Nephron (organoid): ENCODE results near the gene TOP3A.
A peak's percentile ranks its signal among the peaks of the same experiment; 100 is the strongest.
"Not testable (repeated sequence)": the region's sequence is repeated elsewhere in the genome, so short reads cannot be mapped to it uniquely, and the experiment has no call there.

ENCODE experiments used
- H3K27ac Mint-ChIP-seq, 3 experiments: 2 replicates each; pipeline ENCODE4 v1.8.0; 2020; ENCODE audit warnings: mixed read lengths in 3 of 3, mild to moderate bottlenecking in 2 of 3, moderate library complexity in 1 of 3
- H3K27me3 Mint-ChIP-seq: 2 replicates; pipeline ENCODE4 v1.8.0; 2021; ENCODE audit warnings: low read depth, mild to moderate bottlenecking, moderate library complexity, mixed read lengths
- H3K36me3 Mint-ChIP-seq: 2 replicates; pipeline ENCODE4 v1.8.0; 2020; ENCODE audit warnings: low read depth, mixed read lengths
- H3K4me1 Mint-ChIP-seq: 2 replicates; pipeline ENCODE4 v1.8.0; 2020; ENCODE audit warnings: mixed read lengths
- H3K4me3 Mint-ChIP-seq, 3 experiments: 2 replicates each; pipeline ENCODE4 v1.8.0; 2020; ENCODE audit warnings: mild to moderate bottlenecking in 3 of 3, mixed read lengths in 3 of 3, moderate library complexity in 2 of 3
- H3K9me3 Mint-ChIP-seq: 2 replicates; pipeline ENCODE4 v1.8.0; 2020; ENCODE audit warnings: mixed read lengths
- CTCF ChIP-seq, 3 experiments: fragments of 200-600 bp; sonication (generic); IDR thresholded peaks; one replicate each; pipeline ENCODE4 v1.5.0; 2021; ENCODE audit warnings: antibody characterized with exemption in 3 of 3; ENCODE audit not compliant: unreplicated experiment in 3 of 3

TOP3A gene

DNA sequence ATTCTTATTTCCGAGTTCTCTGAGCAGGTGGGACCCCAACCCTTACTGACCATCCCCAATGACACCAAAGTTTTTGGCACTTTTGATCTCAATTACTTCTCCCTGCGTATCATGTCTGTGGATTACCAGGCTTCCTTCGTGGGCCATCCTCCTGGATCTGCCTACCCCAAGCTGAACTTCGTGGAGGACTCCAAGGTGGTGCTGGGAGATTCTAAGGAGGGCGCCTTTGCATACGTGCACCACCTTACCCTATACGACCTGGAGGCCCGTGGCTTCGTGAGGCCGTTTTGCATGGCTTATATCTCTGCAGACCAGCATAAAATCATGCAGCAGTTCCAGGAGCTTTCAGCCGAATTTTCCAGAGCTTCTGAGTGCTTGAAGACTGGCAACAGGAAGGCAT is 1.2 kb upstream of the TOP3A start:
- TF ChIP-seq CTCF (IDR thresholded peaks at IDR 0.05; ENCODE audit: unreplicated experiment in 3 of 3) = no peak
- no peaks in the 10 kb centered on the region for H3K9me3 Mint-ChIP-seq
- H3K27me3 Mint-ChIP-seq = peaks cover 6% of the 10 kb centered on the region
- peaks cover 46% of the 10 kb centered on the region for H3K36me3 Mint-ChIP-seq
- H3K4me1 Mint-ChIP-seq = peaks cover 72% of the 10 kb centered on the region
- H3K27ac Mint-ChIP-seq = peak overlapping the region; percentile 45 to 94 (median 82)
- H3K4me3 Mint-ChIP-seq = peak overlapping the region; percentile 88 to 89 (median 88)

- Mint-ChIP-seq H3K27me3 (peaks cover 6% of the 10 kb centered on the region), H3K27ac (peak overlapping the region; percentile 78 to 94 (median 82)), H3K4me3 (peak overlapping the region; percentile 88 to 89 (median 88)), H3K4me1 (peaks cover 72% of the 10 kb centered on the region), H3K9me3 (no peaks in the 10 kb centered on the region), H3K36me3 (peaks cover 49% of the 10 kb centered on the region)
- no peak for TF ChIP-seq CTCF (IDR thresholded peaks at IDR 0.05; ENCODE audit: unreplicated experiment in 3 of 3)
Observed at GRCh38 chr17:18315562-18315922, 748 bp upstream of the TOP3A start.

GRCh38 chr17:18314059-18314730 is 599 bp downstream of the TOP3A start:
- H3K9me3 Mint-ChIP-seq = no peaks in the 10 kb centered on the region
- H3K4me3 Mint-ChIP-seq = peak overlapping the region; percentile 88 to 89 (median 88)
- no peak for TF ChIP-seq CTCF (IDR thresholded peaks at IDR 0.05; ENCODE audit: unreplicated experiment in 3 of 3)

DNA sequence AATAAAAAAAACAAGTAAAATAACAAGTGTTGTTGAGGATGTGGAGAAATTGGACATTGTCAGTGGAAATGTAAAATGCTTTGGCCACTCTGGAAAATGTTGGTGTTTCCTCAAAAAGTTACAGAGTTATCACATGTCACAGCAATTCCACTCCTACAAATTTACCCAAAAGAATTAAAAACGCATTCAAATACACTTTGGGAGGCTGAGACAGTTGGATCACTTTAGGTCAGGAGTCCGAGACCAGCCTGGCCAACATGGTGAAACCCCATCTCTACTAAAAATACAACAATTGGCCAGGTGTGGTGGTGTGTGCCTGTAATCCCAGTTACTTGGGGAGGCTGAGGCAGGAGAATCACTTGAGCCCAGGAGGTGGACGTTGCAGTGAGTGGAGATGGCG is 5.6 kb downstream of the TOP3A start:
- Mint-ChIP-seq H3K4me1 (peaks cover 27% of the 10 kb centered on the region), H3K4me3 (no peak overlapping the region), H3K9me3 (no peaks in the 10 kb centered on the region), H3K27ac (no peak overlapping the region), H3K27me3 (no peaks in the 10 kb centered on the region), H3K36me3 (peaks cover 52% of the 10 kb centered on the region)
- no peak for TF ChIP-seq CTCF (IDR thresholded peaks at IDR 0.05; ENCODE audit: unreplicated experiment in 3 of 3)

More at GRCh38 chr17:18314059-18314730, 599 bp downstream of the TOP3A start:
- peaks cover 45% of the 10 kb centered on the region for H3K36me3 Mint-ChIP-seq
- H3K27me3 Mint-ChIP-seq = peaks cover 6% of the 10 kb centered on the region
- H3K27ac Mint-ChIP-seq = peak overlapping the region; percentile 78 to 94 (median 82)
- H3K4me1 Mint-ChIP-seq = peaks cover 60% of the 10 kb centered on the region

- not testable (repeated sequence) for H3K27me3 Mint-ChIP-seq, H3K9me3 Mint-ChIP-seq, H3K4me1 Mint-ChIP-seq, H3K4me3 Mint-ChIP-seq, H3K27ac Mint-ChIP-seq
- H3K36me3 Mint-ChIP-seq = peaks cover 62% of the 10 kb centered on the region
Observed at GRCh38 chr17:18303206-18303605, 11.6 kb downstream of the TOP3A start.

GRCh38 chr17:18300725-18301480 is 13.9 kb downstream of the TOP3A start:
- no peaks in the 10 kb centered on the region for H3K9me3 Mint-ChIP-seq
- TF ChIP-seq CTCF (IDR thresholded peaks at IDR 0.05; ENCODE audit: unreplicated experiment in 3 of 3) = no peak

GRCh38 chr17:18298061-18298460 is 16.7 kb downstream of the TOP3A start:
- not testable (repeated sequence) for H3K27ac Mint-ChIP-seq, H3K9me3 Mint-ChIP-seq, H3K4me1 Mint-ChIP-seq, H3K4me3 Mint-ChIP-seq, H3K27me3 Mint-ChIP-seq
- peaks cover 69% of the 10 kb centered on the region for H3K36me3 Mint-ChIP-seq

More at GRCh38 chr17:18300725-18301480, 13.9 kb downstream of the TOP3A start:
- Mint-ChIP-seq H3K4me1 (no peaks in the 10 kb centered on the region), H3K4me3 (no peak overlapping the region), H3K36me3 (peaks cover 70% of the 10 kb centered on the region), H3K27me3 (no peaks in the 10 kb centered on the region), H3K27ac (no peak overlapping the region)
